H9 (cell line): ENCODE measurements around the gene RALGAPA2. TPM values are rescaled to one million over a fixed set of nuclear protein-coding genes. Genes with fewer than 3 reads are reported as not detected.

Source experiments
- DNase-seq: peaks from one replicate; pipeline ENCODE4 v3.0.0-alpha.2; 2017
- H2AFZ ChIP-seq: one replicate; pipeline ENCODE4 v1.6.1; 2013; ENCODE audit warnings: mild to moderate bottlenecking, low read length, control low read depth, moderate library complexity
- H2AK5ac ChIP-seq: 2 replicates; pipeline ENCODE4 v1.6.1; 2013; ENCODE audit warnings: low read length, control low read depth, mixed read lengths; ENCODE audit not compliant: insufficient read length
- H2BK120ac ChIP-seq: one replicate; pipeline ENCODE4 v1.6.1; 2013; ENCODE audit warnings: low read depth, mild to moderate bottlenecking, low read length, control low read depth, inconsistent platforms; ENCODE audit not compliant: poor library complexity, severe bottlenecking
- H2BK12ac ChIP-seq: 2 replicates; pipeline ENCODE4 v1.6.1; 2013; ENCODE audit warnings: low read length, control low read depth, mixed read lengths, low read depth; ENCODE audit not compliant: insufficient read length
- H2BK15ac ChIP-seq: 2 replicates; pipeline ENCODE4 v1.6.1; 2013; ENCODE audit warnings: low read depth, low read length, control low read depth
- H2BK20ac ChIP-seq: one replicate; pipeline ENCODE4 v1.6.1; 2013; ENCODE audit warnings: low read depth, mild to moderate bottlenecking, low read length, control low read depth, inconsistent platforms; ENCODE audit not compliant: poor library complexity, severe bottlenecking
- H2BK5ac ChIP-seq: 2 replicates; pipeline ENCODE4 v1.6.1; 2013; ENCODE audit warnings: low read length, control low read depth, mixed read lengths; ENCODE audit not compliant: insufficient read length
- H3K14ac ChIP-seq: 2 replicates; pipeline ENCODE4 v1.6.1; 2013; ENCODE audit warnings: low read length, control low read depth; ENCODE audit not compliant: insufficient read depth
- H3K18ac ChIP-seq: 2 replicates; pipeline ENCODE4 v1.6.1; 2013; ENCODE audit warnings: low read depth, mild to moderate bottlenecking, mixed read lengths, low read length, control low read depth; ENCODE audit not compliant: insufficient read length
- H3K23ac ChIP-seq: 2 replicates; pipeline ENCODE4 v1.6.1; 2013; ENCODE audit warnings: low read length, control low read depth, mixed read lengths, low read depth; ENCODE audit not compliant: insufficient read length
- H3K23me2 ChIP-seq: 2 replicates; pipeline ENCODE4 v1.6.1; 2013; ENCODE audit warnings: low read depth, mild to moderate bottlenecking, mixed read lengths, low read length, control low read depth; ENCODE audit not compliant: insufficient read length, poor library complexity, severe bottlenecking
- H3K27ac ChIP-seq: 2 replicates; pipeline ENCODE4 v1.5.1; 2013; ENCODE audit warnings: low read length, control low read depth, mixed read lengths, low read depth; ENCODE audit not compliant: insufficient read length
- H3K27me3 ChIP-seq: 2 replicates; pipeline ENCODE4 v1.6.1; 2013; ENCODE audit warnings: low read length, control low read depth, inconsistent platforms; ENCODE audit not compliant: insufficient read depth
- H3K4ac ChIP-seq: 2 replicates; pipeline ENCODE4 v1.6.1; 2013; ENCODE audit warnings: low read depth, mild to moderate bottlenecking, control low read depth, inconsistent platforms, low read length, moderate library complexity
- H3K4me1 ChIP-seq: 2 replicates; pipeline ENCODE4 v1.6.1; 2013; ENCODE audit warnings: low read length, control low read depth, inconsistent platforms; ENCODE audit not compliant: insufficient read depth
- H3K4me2 ChIP-seq: 2 replicates; pipeline ENCODE4 v1.6.1; 2013; ENCODE audit warnings: low read length, control low read depth, mixed read lengths; ENCODE audit not compliant: insufficient read length, insufficient read depth
- H3K56ac ChIP-seq: 2 replicates; pipeline ENCODE4 v1.6.1; 2013; ENCODE audit warnings: low read depth, mild to moderate bottlenecking, mixed read lengths, low read length, control low read depth; ENCODE audit not compliant: insufficient read length
- H3K79me1 ChIP-seq: 2 replicates; pipeline ENCODE4 v1.6.1; 2013; ENCODE audit warnings: low read depth, mild to moderate bottlenecking, moderate library complexity, low read length, control low read depth, inconsistent platforms; ENCODE audit not compliant: insufficient read depth, poor library complexity, severe bottlenecking
- H3K79me2 ChIP-seq: 2 replicates; pipeline ENCODE4 v1.6.1; 2013; ENCODE audit warnings: low read length, control low read depth, inconsistent platforms; ENCODE audit not compliant: insufficient read depth
- H3K9ac ChIP-seq: 2 replicates; pipeline ENCODE4 v1.6.1; 2013; ENCODE audit warnings: low read length, control low read depth, mixed read lengths; ENCODE audit not compliant: insufficient read length; ENCODE audit errors: extremely low read depth
- H3K9me3 ChIP-seq: one replicate; pipeline ENCODE4 v1.6.1; 2013; ENCODE audit warnings: low read depth, low read length, inconsistent platforms; ENCODE audit not compliant: control insufficient read depth
- H3T11ph ChIP-seq: one replicate; pipeline ENCODE4 v1.6.1; 2013; ENCODE audit warnings: mild to moderate bottlenecking, low read length, control low read depth, inconsistent platforms
- H4K20me1 ChIP-seq: one replicate; pipeline ENCODE4 v1.6.1; 2013; ENCODE audit not compliant: control insufficient read depth, insufficient read length, insufficient read depth
- H4K5ac ChIP-seq: 2 replicates; pipeline ENCODE4 v1.6.1; 2013; ENCODE audit warnings: low read depth, mild to moderate bottlenecking, mixed read lengths, low read length, control low read depth; ENCODE audit not compliant: insufficient read length
- H4K8ac ChIP-seq: replicated peaks from 2 replicates; pipeline ENCODE4 v1.6.1; 2013; ENCODE audit warnings: low read length, control low read depth, mixed read lengths, low read depth; ENCODE audit not compliant: insufficient read length
- H4K91ac ChIP-seq: 2 replicates; pipeline ENCODE4 v1.6.1; 2013; ENCODE audit warnings: low read depth, mild to moderate bottlenecking, moderate library complexity, mixed read lengths, low read length, control low read depth; ENCODE audit not compliant: insufficient read length
- H3K27ac Mint-ChIP-seq, 3 experiments: 2 replicates in 2 of 3; 3 replicates in 1 of 3; pipeline ENCODE4 v1.8.0; 2020 to 2021; ENCODE audit warnings: mixed read lengths in 3 of 3, mild to moderate bottlenecking in 1 of 3, moderate library complexity in 1 of 3
- H3K27me3 Mint-ChIP-seq: 2 replicates; pipeline ENCODE4 v1.8.0; 2021; ENCODE audit warnings: low read depth, mild to moderate bottlenecking, moderate library complexity, mixed read lengths
- H3K36me3 Mint-ChIP-seq, 3 experiments: 2 replicates in 2 of 3; 3 replicates in 1 of 3; pipeline ENCODE4 v1.8.0; 2020 to 2021; ENCODE audit warnings: low read depth in 3 of 3, mixed read lengths in 3 of 3; ENCODE audit not compliant: insufficient read depth in 1 of 3
- H3K4me1 Mint-ChIP-seq, 2 experiments: 2 replicates each; pipeline ENCODE4 v1.8.0; 2020; ENCODE audit warnings: mixed read lengths in 2 of 2
- H3K4me3 Mint-ChIP-seq, 2 experiments: 2 replicates in 1 of 2; 3 replicates in 1 of 2; pipeline ENCODE4 v1.8.0; 2020 to 2021; ENCODE audit warnings: mild to moderate bottlenecking in 2 of 2, mixed read lengths in 2 of 2, moderate library complexity in 1 of 2
- H3K9me3 Mint-ChIP-seq, 2 experiments: 2 replicates in 1 of 2; 3 replicates in 1 of 2; pipeline ENCODE4 v1.8.0; 2020; ENCODE audit warnings: mild to moderate bottlenecking in 2 of 2, mixed read lengths in 2 of 2, moderate library complexity in 1 of 2
- CTCF ChIP-seq: fragments of 200-600 bp; sonication (generic); conservative IDR thresholded peaks from 3 replicates; pipeline ENCODE4 v1.8.0; 2021; ENCODE audit warnings: antibody characterized with exemption, mild to moderate bottlenecking
- WGBS: extraction: QIAGEN DNeasy Blood & Tissue Kit; methylation state at CpG from one replicate; pipeline ENCODE4 v1.1.7; 2013; ENCODE audit warnings: missing lambda C conversion rate, low lambda C conversion rate, mixed read lengths; ENCODE audit not compliant: insufficient read length; ENCODE audit errors: extremely low coverage; 5-methylcytosine and 5-hydroxymethylcytosine counted together
- total RNA-seq: library from RNA; stranded (reverse); gene quantifications from 2 replicates; pipeline ENCODE4 v1.2.1, GENCODE V29; 2021

RALGAPA2 gene
- total RNA-seq, 1 experiment from 2014 or later = 16.6 TPM

GRCh38 chr20:20557406-20557805, 155.0 kb downstream of the RALGAPA2 start:
- Histone ChIP-seq H4K5ac (no peak overlapping the region), H3K23ac (no peak overlapping the region), H2BK5ac (no peak overlapping the region), H4K8ac (no peak overlapping the region), H2BK15ac (no peak overlapping the region), H4K91ac (no peak overlapping the region), H3K4me2 (no peak overlapping the region), H3K27me3 (no peaks in the 10 kb centered on the region), H2AK5ac (no peak overlapping the region), H3K14ac (no peak overlapping the region), H4K20me1 (no peaks in the 10 kb centered on the region), H3K56ac (no peak overlapping the region), H3K23me2 (no peaks in the 10 kb centered on the region), H3K27ac (no peak overlapping the region), H3K79me1 (no peaks in the 10 kb centered on the region), H3K4ac (no peak overlapping the region), H2BK120ac (no peak overlapping the region), H2BK12ac (no peak overlapping the region), H3K4me1 (no peaks in the 10 kb centered on the region; the same call in 1 of the 2 replicates), H3K18ac (no peak overlapping the region), H3K9me3 (peaks cover 4% of the 10 kb centered on the region), H3K9ac (no peak overlapping the region), H3K79me2 (no peaks in the 10 kb centered on the region), H3T11ph (no peak overlapping the region), H2BK20ac (no peak overlapping the region), H2AFZ (no peak overlapping the region)
- Mint-ChIP-seq H3K4me3 (no peak overlapping the region), H3K27me3 (no peaks in the 10 kb centered on the region), H3K36me3 (peaks cover 12 to 21% (median 13%) of the 10 kb centered on the region in 3 experiments), H3K9me3 (peaks cover 0 to 4% of the 10 kb centered on the region in 2 experiments; a peak in 2 of 5 replicates), H3K4me1 (peaks cover 10 to 15% of the 10 kb centered on the region in 2 experiments), H3K27ac (no peak overlapping the region)
- no peak for DNase-seq
- no CpG with 5 or more reads among the region's 3 CpGs for WGBS
- TF ChIP-seq CTCF = no peak
